K562 (cell line): ENCODE results near the gene PLAC1. TPM values are rescaled to one million over a fixed set of nuclear protein-coding genes. Genes with fewer than 3 reads are reported as not detected.

Experiments
- ARNT ChIP-seq, 2 experiments: fragments of 450-650 bp; IDR thresholded peaks; 2 replicates each; pipeline ENCODE4 v1.6.1; 2016; ENCODE audit warnings: mild to moderate bottlenecking in 1 of 2
- BRD9 ChIP-seq: fragments of 450-650 bp; IDR thresholded peaks from 2 replicates; pipeline ENCODE4 v1.6.1; 2018; ENCODE audit warnings: low read depth; ENCODE audit not compliant: partially characterized antibody
- CHD4 ChIP-seq: fragments of 200-600 bp; sonication (generic); IDR thresholded peaks from 3 replicates; pipeline ENCODE4 v1.6.1; 2012; ENCODE audit warnings: low read depth, mild to moderate bottlenecking, mixed read lengths, low read length, inconsistent platforms; ENCODE audit not compliant: insufficient read depth, insufficient replicate concordance, poor library complexity, severe bottlenecking
- DMBX1 ChIP-seq: fragments of 250-450 bp; sonication (Bioruptor Pico); IDR thresholded peaks from 2 replicates; pipeline ENCODE4 v1.8.0; 2022; ENCODE audit warnings: inconsistent platforms, mild to moderate bottlenecking, moderate library complexity, borderline replicate concordance
- ELF2 ChIP-seq: fragments of 250-450 bp; sonication (Bioruptor Pico); IDR thresholded peaks from 2 replicates; pipeline ENCODE4 v1.5.0; 2021; ENCODE audit warnings: mild to moderate bottlenecking
- MAFG ChIP-seq: fragments of 450-650 bp; conservative IDR thresholded peaks from 2 replicates; pipeline ENCODE4 v1.6.1; 2016; ENCODE audit warnings: missing genetic modification characterization, missing compliant biosample characterization
- MTF1 ChIP-seq: fragments of 250-450 bp; sonication (Bioruptor Pico); IDR thresholded peaks from 2 replicates; pipeline ENCODE4 v1.9.0; 2021; ENCODE audit warnings: moderate library complexity, mild to moderate bottlenecking, inconsistent platforms, borderline replicate concordance
- NFE2 ChIP-seq: IDR thresholded peaks from 2 replicates; pipeline ENCODE4 v1.6.1; 2014; ENCODE audit warnings: antibody characterized with exemption, low read depth
- RBM17 ChIP-seq: fragments of 200-400 bp; formaldehyde crosslinking; IDR thresholded peaks from 2 replicates; pipeline ENCODE4 v1.6.1; 2017; ENCODE audit warnings: low read depth, mild to moderate bottlenecking, low read length, borderline replicate concordance
- SMAD1 ChIP-seq: fragments of 150-350 bp; IDR thresholded peaks from 2 replicates; pipeline ENCODE4 v1.6.1; 2014; ENCODE audit warnings: low read length, low read depth; ENCODE audit not compliant: partially characterized antibody
- SRSF1 ChIP-seq: fragments of 200-400 bp; formaldehyde crosslinking; IDR thresholded peaks from 2 replicates; pipeline ENCODE4 v1.6.1; 2017; ENCODE audit warnings: mild to moderate bottlenecking, low read depth, low read length, moderate library complexity
- ZC3H8 ChIP-seq: fragments of 450-650 bp; IDR thresholded peaks from 2 replicates; pipeline ENCODE4 v1.6.1; 2017
- ZNF316 ChIP-seq: fragments of 450-650 bp; IDR thresholded peaks from 2 replicates; pipeline ENCODE4 v1.6.1; 2016
- ZNF444 ChIP-seq: fragments of 250-450 bp; sonication (Bioruptor Pico); IDR thresholded peaks from 2 replicates; pipeline ENCODE4 v1.4.0; 2020; ENCODE audit warnings: mild to moderate bottlenecking, moderate library complexity
- polyA plus RNA-seq, 8 experiments: library from polyadenylated mRNA; depleted of rRNA in 4 of 8; stranded (reverse) in 5 of 8; unstranded in 3 of 8; fragments of >200 nt; fragmentation: Nextera tagmentation in 2 of 8; fragmentation: Illumina TruSeq in 1 of 8; extraction: Ambion mirVana in 2 of 8; extraction: Trizol in 1 of 8; gene quantifications; 2 replicates each; pipeline versions ENCODE4 v1.2.1 to v1.2.3, GENCODE V29; 2011 to 2014; ENCODE audit warnings: inconsistent platforms in 1 of 8, missing spikeins in 1 of 8
- total RNA-seq, 7 experiments: library from RNA; depleted of rRNA in 6 of 7; stranded (reverse); fragments of >200 nt in 6 of 7; fragmentation: Illumina TruSeq in 2 of 7; extraction: Trizol in 2 of 7; gene quantifications; 2 replicates each; pipeline versions ENCODE4 v1.2.1 to v1.2.3, GENCODE V29; 2011 to 2021; ENCODE audit warnings: low replicate concordance in 1 of 7
- TF ChIP-seq, protein P1 (sequence below): fragments of 450-650 bp; IDR thresholded peaks from 2 replicates; pipeline ENCODE4 v1.6.1; 2017; ENCODE audit warnings: antibody characterized with exemption, mild to moderate bottlenecking

PLAC1 gene
- total and polyA plus RNA-seq, 9 of the 15 experiments (the other 6 are each of a cell fraction or from before 2014, with no cell fraction given), result 0.82 to 9.1 (median 1.7) TPM

GRCh38 chrX:134670134-134670924, 12.1 kb upstream of the PLAC1 start (continued):
- TF ChIP-seq, protein P1, sequence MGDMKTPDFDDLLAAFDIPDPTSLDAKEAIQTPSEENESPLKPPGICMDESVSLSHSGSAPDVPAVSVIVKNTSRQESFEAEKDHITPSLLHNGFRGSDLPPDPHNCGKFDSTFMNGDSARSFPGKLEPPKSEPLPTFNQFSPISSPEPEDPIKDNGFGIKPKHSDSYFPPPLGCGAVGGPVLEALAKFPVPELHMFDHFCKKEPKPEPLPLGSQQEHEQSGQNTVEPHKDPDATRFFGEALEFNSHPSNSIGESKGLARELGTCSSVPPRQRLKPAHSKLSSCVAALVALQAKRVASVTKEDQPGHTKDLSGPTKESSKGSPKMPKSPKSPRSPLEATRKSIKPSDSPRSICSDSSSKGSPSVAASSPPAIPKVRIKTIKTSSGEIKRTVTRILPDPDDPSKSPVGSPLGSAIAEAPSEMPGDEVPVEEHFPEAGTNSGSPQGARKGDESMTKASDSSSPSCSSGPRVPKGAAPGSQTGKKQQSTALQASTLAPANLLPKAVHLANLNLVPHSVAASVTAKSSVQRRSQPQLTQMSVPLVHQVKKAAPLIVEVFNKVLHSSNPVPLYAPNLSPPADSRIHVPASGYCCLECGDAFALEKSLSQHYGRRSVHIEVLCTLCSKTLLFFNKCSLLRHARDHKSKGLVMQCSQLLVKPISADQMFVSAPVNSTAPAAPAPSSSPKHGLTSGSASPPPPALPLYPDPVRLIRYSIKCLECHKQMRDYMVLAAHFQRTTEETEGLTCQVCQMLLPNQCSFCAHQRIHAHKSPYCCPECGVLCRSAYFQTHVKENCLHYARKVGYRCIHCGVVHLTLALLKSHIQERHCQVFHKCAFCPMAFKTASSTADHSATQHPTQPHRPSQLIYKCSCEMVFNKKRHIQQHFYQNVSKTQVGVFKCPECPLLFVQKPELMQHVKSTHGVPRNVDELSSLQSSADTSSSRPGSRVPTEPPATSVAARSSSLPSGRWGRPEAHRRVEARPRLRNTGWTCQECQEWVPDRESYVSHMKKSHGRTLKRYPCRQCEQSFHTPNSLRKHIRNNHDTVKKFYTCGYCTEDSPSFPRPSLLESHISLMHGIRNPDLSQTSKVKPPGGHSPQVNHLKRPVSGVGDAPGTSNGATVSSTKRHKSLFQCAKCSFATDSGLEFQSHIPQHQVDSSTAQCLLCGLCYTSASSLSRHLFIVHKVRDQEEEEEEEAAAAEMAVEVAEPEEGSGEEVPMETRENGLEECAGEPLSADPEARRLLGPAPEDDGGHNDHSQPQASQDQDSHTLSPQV, result peak; percentile 25; the same call in 1 of the 2 replicates
- TF ChIP-seq RBM17 (no peak), SMAD1 (no peak), BRD9 (no peak), ELF2 (CRISPR knock-in tag) (no peak), ZNF316 (peak; percentile 48), ZC3H8 (no peak), NFE2 (peak; percentile 58; the same call in 1 of the 2 replicates), ARNT (IDR thresholded peaks at IDR 0.05) (no peak), DMBX1 (CRISPR knock-in tag) (no peak), ZNF444 (CRISPR knock-in tag) (no peak), CHD4 (no peak), MAFG (tag) (peak; percentile 70), MTF1 (CRISPR knock-in tag) (no peak), SRSF1 (no peak)
- TF ChIP-seq, all 486 proteins: peak for 5
